ENCODE data around the gene SPINK13.

The SPINK13 gene

DNA sequence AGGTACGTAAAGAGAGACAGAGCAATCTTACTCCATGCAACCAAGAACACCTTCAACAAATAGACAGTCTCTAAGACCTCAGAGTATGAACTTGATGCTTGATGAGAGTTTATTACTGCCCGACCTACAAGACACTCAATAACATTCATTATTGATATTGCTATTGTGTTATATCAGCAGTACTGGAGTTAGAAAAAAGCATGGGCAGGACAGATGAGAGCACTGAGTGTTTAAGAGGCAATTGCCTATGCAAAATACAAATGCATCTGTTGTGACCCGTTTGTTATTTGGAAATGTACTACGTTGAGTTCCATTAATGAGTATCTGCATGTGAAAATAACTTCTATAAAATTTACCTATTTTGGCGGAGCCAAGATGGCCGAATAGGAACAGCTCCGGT is 38.4 kb upstream of the SPINK13 start:
- Histone ChIP-seq H3K4me3 (no peak overlapping the region), H3K4me1 (no peaks in the 10 kb centered on the region), H3K27ac (no peak overlapping the region), H3K9me3 (no peaks in the 10 kb centered on the region), H3K27me3 (no peaks in the 10 kb centered on the region), H3K36me3 (no peaks in the 10 kb centered on the region)
- TF ChIP-seq, protein P1, sequence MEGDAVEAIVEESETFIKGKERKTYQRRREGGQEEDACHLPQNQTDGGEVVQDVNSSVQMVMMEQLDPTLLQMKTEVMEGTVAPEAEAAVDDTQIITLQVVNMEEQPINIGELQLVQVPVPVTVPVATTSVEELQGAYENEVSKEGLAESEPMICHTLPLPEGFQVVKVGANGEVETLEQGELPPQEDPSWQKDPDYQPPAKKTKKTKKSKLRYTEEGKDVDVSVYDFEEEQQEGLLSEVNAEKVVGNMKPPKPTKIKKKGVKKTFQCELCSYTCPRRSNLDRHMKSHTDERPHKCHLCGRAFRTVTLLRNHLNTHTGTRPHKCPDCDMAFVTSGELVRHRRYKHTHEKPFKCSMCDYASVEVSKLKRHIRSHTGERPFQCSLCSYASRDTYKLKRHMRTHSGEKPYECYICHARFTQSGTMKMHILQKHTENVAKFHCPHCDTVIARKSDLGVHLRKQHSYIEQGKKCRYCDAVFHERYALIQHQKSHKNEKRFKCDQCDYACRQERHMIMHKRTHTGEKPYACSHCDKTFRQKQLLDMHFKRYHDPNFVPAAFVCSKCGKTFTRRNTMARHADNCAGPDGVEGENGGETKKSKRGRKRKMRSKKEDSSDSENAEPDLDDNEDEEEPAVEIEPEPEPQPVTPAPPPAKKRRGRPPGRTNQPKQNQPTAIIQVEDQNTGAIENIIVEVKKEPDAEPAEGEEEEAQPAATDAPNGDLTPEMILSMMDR (IDR thresholded peaks at IDR 0.05): no peak
- intact Hi-C loops (cut with DNase I; ENCODE audit: low total_unique reads): no loop called here
- no peak for DNase-seq

DNA sequence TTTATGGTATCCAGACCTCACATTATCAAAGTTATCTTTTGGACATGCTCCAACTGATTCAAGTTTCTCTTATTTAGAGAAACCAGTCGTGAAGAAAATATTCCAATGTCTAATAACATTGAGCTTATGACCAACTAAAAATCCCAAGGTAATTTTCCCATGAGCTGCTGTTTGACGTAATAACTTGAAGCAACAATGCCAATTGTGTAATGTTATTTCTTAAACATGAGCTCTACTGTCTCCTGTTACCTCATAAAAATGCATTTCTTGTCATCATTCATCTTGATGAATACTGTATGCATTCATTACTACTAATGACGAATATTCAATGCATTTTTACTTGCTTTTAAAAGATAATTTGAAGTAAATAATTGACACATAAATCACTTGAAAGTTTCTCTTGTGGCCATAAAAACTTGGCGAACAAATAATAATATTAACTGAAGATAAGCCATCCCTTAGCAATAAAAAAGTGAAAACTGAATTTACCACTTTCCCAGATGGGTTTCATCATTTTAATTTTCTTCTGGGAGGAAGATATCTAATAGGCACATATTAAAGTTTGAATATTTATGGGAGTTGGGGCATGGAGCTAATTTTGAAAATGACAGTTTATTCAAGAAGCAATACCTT is 30.7 kb upstream of the SPINK13 start:
- H3K36me3 ChIP-seq: no peaks in the 10 kb centered on the region
- TF ChIP-seq, protein P1 (IDR thresholded peaks at IDR 0.05): no peak
- H3K4me3 ChIP-seq: no peak overlapping the region
- H3K27me3 ChIP-seq: no peaks in the 10 kb centered on the region
- intact Hi-C loops (cut with DNase I; ENCODE audit: low total_unique reads): no loop called here
- no peaks in the 10 kb centered on the region for H3K4me1 ChIP-seq
- DNase-seq: no peak
- no peak overlapping the region for H3K27ac ChIP-seq
- H3K9me3 ChIP-seq: no peaks in the 10 kb centered on the region

DNA sequence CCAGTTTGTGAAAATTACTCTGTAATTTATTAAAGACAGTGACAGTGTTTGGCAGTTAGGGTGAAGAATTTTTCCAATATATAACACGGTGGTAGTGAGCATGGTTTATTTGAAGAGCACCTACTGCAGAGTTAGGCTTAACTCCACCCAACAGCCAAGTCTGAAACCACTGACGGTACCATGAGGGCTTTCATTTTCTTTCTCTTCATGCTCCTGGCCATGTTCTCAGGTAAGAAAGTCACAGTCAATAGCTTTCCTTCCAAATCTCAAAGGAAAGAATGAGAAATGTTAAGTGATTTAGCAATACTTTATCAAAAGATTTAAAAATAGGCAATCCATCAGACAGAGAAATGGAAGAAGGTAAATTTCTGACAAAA is 30.2 kb upstream of the SPINK13 start, which contains the start of gene MARCOL:
Gene MARCOL (plus strand): TSS at position 108 of the 377 bp plus-strand sequence. CDS start 73 bp downstream, at position 181.
- intact Hi-C loops (cut with DNase I; ENCODE audit: low total_unique reads): no loop called here
- TF ChIP-seq, protein P1 (IDR thresholded peaks at IDR 0.05): no peak

DNA sequence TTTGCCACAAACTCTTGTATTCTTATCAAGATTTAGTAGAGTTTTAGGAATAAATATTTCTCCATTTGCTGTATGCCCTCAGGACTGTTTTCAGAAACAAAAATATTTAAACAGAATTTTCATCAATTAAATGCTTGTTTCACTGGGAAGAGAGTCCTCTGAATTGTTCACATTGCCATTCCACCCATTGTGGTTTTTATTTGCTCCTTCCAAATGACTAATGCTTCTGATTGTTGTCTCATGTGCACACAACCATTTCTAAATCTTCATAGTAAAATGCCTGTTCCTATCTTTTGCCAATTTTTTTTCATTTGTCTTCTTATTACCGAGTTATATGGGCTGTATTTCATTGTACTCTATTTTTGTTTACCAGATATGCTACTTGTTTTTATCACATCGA is 19.7 kb upstream of the SPINK13 start:
- intact Hi-C loops (cut with DNase I; ENCODE audit: low total_unique reads): loop anchor here (5.0 kb wide), 1 partner anchor 548 kb away; no protein-coding TSS in a partner anchor
- Histone ChIP-seq H3K36me3 (no peaks in the 10 kb centered on the region), H3K9me3 (peaks cover 0 to 3% (median 0%) of the 10 kb centered on the region in 3 donors), H3K4me3 (no peak overlapping the region), H3K27me3 (no peaks in the 10 kb centered on the region), H3K4me1 (no peaks in the 10 kb centered on the region), H3K27ac (no peak overlapping the region)
- no peak for DNase-seq
- TF ChIP-seq, protein P1 (IDR thresholded peaks at IDR 0.05): no peak

More for the DNA sequence above, 30.2 kb upstream of the SPINK13 start, which contains the start of gene MARCOL:
- Histone ChIP-seq H3K4me3 (no peak within 1 kb of the TSS), H3K36me3 (no peaks in the 10 kb centered on the region), H3K27me3 (no peaks in the 10 kb centered on the region), H3K9me3 (no peaks in the 10 kb centered on the region), H3K4me1 (no peaks in the 10 kb centered on the region), H3K27ac (no peak within 1 kb of the TSS)
- DNase-seq: no peak

DNA sequence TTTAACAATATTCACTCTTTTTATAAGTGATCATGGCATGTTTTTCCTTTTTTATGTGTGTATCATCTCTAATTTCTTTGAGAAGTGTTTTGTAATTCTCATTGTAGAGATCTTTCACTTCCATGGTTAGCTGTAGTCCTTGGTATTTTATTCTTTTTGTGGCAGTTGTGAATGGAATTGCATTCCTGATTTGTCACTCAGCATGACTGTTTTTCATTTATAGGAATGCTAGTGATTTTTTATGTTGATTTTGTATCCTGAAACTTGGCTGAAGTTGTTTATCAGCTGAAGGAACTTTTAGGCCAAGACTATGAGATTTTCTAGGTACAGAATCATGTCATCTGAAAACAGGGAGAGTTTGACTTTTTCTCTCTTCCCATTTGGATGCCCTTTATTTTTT is 13.1 kb upstream of the SPINK13 start:
- peaks cover 0 to 21% (median 7%) of the 10 kb centered on the region in 3 donors for H3K9me3 ChIP-seq

More for the DNA sequence above, 13.1 kb upstream of the SPINK13 start:
- Histone ChIP-seq H3K4me1 (no peaks in the 10 kb centered on the region), H3K27me3 (no peaks in the 10 kb centered on the region), H3K36me3 (no peaks in the 10 kb centered on the region), H3K4me3 (no peak overlapping the region), H3K27ac (no peak overlapping the region)
- intact Hi-C loops (cut with DNase I; ENCODE audit: low total_unique reads): no loop called here
- no peak for DNase-seq
- TF ChIP-seq, protein P1 (IDR thresholded peaks at IDR 0.05): no peak

Data from tibial artery (tissue), 4 donors.